Activated CD8-positive, alpha-beta memory T cell treated with anti-CD3 and anti-CD28 coated beads, Interleukin-2, amount 50 U/mL, for 48 hours (primary cell): ENCODE results near the gene ALDH1L1.

Source experiments
- DNase-seq: peaks from one replicate; pipeline ENCODE4 v3.0.0-alpha.2; 2020

The ALDH1L1 gene

DNA sequence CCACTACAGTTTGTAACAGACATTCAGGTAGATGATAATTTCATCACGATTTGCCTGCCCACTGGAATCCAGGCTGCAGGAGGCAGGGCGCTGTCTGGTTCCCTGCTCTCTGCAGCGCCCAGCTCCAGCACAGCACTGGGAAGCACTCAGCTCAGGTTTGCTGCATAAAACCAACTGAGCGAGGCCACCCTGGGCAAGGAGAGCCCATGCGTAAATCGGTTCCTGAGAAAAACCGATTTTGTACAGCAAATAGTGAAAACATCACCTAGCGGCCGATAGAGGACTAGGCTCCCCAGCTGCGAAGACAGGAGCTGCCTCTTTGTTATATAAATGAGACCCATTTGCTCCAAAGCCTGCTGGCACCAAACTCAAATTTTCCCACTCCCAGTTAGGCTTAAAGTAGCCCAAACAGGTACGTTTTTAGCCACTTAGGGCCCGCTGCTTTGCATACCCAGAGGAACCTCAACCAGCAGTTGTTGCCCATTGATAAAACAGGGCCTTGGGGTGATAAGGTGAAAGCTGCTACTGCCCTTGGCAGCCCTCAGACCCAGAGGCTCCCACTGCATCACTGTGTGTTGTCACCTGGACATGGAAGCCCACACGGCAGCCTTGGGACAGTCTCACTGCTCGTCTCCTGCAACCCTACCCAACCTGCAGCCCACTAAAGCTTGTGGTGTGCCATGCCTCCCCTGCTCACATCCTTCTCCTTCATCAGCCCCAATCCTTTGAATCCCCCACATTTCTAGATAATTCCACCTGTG is 47.5 kb downstream of the ALDH1L1 start:
- DNase-seq, result peak; percentile 34

DNA sequence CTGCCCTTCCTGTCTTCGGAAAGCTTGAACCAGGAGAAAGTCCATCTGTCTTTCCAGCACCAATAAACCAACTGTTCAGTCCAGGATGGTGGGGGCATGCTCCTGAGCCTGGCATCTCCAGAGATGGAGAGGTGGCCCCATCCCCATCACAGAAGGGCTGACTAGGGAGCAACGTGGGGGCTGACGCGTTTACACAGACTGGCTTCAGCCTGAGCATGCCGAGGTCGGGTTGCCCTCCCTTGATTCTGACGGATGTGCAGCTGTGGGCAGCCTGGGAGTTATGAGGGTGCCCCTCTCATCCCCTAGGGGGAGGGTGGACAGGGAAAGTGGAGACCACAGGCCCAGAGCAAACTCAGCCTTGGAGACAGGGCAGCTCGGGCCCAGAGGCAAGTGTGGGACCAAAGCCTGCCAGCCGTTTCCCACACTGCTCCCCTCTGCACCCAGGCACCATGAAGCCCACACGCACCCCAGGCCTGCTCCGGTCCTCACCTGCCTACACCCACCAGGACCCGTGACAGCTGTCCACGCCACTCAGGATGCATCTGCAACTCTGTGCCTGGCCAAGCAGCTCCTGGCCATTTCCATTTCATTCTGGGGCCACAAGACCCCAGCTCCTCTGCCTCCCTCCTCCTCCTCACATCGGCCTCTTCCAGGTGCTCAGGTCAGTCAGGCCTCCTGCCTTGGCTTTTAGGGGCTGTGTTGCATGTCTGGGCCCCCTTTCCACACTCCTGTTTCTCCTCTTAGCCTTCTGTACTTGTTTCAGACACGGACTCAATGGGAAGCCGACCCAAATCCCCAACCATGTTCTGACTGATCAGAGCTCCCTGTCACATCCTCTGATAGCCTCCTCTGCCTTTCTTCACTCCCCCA is 48.3 kb downstream of the ALDH1L1 start:
- peak; percentile 32 for DNase-seq

GRCh38 chr3:126130981-126131745 is 49.2 kb downstream of the ALDH1L1 start:
- peak; percentile 39 for DNase-seq

- peak; percentile 37 for DNase-seq
Measured at GRCh38 chr3:126130081-126130855, 50.1 kb downstream of the ALDH1L1 start.

DNA sequence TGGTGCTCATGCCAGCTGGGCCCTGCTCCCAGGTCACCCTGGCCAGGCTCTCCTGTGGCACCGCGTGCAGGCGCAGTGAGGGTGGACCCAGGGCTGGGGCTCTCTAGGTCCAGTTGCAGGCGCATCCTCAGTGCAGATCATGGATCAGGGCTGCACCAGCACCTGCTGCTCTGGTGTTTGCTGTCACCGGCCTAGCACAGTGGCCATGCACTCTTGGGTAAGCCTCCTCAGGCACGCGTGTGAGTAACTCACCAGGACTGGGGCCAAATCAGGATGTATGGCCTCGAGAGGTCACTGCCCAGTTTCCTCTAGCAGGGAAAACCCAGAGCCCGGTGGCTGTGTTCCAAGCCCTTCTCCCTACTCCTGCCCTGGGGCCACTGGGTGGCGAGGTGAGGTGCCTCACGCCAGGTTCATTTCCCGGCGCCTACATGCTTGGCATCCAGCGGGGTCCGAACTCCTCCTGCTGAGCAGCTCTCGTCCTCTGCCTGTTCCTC is 50.9 kb downstream of the ALDH1L1 start:
- peak; percentile 38 for DNase-seq

- peak; percentile 38 for DNase-seq
Measured at GRCh38 chr3:126128504-126129397, 51.6 kb downstream of the ALDH1L1 start.

- peak; percentile 28 for DNase-seq
Measured at GRCh38 chr3:126127904-126128303, 52.5 kb downstream of the ALDH1L1 start.

GRCh38 chr3:126127452-126127851 is 52.9 kb downstream of the ALDH1L1 start:
- DNase-seq, result no peak

DNA sequence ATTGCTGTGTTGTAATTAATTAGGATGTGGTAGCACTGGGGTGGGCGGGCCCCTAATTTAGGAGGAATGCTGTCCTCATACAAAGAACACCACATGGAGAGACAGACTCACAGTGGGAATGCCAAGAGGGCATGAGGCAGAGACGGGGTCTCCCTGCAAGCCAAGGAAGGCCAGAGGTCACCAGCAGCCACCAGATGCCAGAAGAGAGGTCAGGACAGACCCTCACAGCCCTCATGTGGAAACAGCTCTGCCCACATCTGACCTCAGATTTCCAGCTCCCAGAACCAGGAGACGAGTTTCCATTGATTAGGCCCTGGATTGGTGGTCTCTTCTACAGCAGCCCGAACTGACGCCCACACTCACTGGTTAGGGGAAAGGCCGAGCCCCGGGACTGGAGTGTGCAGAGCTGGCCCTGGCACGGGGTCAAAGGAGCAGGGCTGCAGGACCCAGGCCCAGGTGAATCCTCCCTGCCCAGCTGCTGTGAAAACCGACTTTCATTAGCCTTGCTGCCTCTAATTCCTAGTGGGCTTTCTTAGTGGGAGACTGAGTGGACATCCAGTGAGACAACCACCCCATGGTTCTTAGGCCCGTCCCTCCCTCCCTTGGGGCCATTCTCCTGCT is 53.5 kb downstream of the ALDH1L1 start:
- DNase-seq, result peak; percentile 35

DNA sequence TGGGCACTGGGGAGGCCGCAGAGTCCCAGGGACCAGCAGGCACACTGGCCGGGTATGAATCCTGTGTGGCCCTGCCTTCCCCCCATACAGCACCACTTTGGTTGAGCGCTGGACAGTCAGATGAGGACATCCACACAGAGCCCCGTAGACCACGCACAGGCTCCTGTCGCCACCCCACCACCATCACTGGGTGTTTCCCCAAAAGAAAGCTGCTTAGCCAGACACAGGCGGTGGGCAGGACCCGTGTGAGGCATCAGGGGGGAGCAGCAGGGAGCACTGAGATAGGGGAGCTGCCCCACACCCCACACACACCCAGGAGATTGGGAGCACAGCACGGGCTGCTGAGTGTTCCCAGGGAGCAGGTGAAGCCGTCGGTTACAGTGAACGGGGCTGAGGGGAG is 54.1 kb downstream of the ALDH1L1 start:
- DNase-seq, result peak; percentile 23

DNA sequence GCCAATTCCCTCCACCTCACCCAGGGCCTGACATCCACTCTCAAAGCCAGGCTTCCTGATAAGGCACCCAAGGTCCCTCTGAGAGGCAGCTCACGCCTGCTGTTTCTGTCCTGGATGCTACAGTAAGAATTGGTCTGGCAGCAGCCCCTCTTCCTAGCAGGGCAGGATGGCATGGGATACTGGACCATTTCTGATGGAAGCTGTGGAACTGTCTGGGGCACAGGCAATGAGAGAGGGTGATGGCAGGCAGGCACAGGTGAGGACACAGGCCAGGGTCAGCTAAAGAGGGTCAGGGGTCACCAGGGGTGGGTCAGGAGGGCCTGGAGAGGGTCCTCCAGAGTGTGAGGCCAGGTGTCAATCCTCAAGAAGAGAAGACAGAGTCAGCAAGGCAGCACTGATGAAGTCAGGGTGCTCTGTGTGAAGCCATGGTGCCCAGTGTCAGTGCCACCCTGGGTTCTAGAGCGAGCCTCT is 54.6 kb downstream of the ALDH1L1 start:
- DNase-seq, result peak; percentile 29

- peak; percentile 25 for DNase-seq
Measured at GRCh38 chr3:126125341-126125740, 55.0 kb downstream of the ALDH1L1 start.

DNA sequence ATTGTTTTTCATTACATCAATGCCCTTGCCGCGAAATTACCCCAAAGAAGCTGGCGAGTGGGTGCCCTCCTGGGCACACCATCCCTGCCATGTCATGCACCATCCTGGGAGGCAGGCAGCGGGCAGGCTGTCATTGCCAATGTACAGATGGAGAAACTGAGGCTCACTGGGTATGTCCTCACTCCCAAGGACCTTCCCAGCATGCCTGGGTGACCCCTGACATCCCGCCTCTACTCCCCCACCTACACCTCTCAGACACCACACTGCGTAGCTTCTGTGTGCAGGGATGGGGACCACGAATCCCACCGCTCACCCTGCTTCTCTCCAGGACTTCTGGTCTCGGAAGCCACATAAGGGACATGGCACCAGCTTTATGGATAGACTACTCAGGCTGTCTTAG is 55.5 kb downstream of the ALDH1L1 start:
- no peak for DNase-seq

DNA sequence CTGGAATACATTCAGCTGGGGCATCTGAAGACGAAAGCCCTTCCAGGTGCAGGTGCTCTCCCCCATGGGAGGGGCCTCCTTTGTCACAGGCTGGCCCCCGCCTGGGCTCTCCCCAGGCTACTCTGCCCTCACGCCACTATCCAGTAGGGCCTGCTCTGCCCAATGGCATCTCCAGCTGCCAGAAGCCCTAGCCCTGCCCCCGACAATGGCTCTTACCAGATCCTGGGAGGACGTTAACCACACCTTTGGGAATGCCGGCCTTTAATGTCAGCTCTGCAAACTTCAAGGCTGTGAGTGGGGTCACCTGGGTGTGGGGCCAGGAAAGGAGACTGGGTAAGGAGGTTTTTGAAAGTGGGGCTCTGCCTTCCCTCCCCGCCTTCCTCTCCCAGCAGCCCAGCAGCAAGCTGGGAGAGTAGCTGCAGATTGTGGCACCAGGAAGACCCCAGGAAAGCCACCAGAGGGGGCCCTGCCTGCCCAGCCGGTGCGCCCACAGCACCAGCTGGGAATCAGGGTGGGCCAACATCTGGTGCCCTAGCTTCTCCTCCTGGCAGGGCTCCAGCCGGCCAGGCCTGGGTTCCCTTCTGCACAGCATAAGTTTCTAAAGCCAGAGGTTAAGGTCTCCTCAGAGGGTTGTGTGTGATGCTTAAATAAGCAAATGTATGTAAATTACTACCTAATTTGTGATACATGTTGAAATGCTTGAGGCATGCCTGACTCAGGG is 56.1 kb downstream of the ALDH1L1 start:
- DNase-seq, result peak; percentile 15

DNA sequence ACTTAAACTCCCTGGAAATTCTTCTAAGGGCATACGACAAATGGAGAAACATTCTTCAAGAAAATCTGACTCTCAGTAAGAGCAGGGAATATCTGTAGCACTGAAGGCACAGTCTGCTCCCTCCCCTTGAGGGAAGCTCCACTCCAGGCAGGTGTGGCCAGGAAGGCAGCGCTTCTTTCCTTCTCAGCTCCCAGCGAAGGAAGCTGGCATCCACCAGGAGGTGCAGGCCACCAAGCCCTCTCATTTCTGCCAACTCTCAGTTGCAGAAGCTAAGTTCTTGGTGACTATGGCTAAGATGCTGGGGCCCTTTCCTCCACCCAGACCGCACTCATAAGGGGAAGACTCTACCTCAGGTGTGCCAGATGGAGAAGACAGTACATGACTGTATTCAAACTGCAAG is 58.8 kb downstream of the ALDH1L1 start:
- DNase-seq, result peak; percentile 13

DNA sequence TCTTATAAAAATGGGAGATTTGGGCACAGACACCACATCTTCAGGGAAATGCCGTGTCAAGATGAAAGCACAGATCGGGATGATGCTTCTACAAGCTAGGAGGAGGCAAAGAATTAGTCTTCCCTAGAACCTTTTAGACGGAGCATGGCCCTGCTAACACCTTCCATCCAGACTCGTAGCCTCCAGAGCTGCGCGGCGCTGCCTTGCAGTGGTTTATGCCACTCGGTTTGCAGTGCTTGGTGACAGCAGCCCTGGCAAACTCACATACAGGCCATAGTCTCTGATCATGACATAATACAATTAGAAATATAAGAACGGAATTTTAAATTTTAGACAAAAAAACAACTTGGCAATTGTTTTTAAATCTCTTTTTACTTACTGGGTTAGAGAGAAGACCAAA is 59.3 kb downstream of the ALDH1L1 start:
- DNase-seq, result peak; percentile 12

DNA sequence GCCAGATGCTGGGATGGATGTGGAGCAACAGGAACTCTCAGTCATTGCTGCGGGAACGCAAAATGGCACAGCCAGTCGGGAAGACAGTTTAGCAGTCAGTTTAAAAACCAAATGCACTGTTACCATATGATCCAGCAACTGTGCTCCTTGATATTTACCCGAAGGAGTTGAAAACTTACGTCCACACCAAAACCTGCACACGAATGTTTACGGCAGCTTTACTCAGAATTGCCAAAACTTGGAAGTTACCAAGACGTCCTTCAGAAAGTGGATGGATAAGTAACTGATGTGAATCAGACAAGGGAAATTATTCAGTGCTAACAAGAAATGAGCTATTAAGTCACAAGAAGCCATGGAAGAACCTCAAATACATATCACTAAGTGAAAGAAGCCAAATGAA is 60.4 kb downstream of the ALDH1L1 start:
- DNase-seq, result no peak

GRCh38 chr3:126119008-126119675 is 61.2 kb downstream of the ALDH1L1 start:
- peak; percentile 25 for DNase-seq

DNA sequence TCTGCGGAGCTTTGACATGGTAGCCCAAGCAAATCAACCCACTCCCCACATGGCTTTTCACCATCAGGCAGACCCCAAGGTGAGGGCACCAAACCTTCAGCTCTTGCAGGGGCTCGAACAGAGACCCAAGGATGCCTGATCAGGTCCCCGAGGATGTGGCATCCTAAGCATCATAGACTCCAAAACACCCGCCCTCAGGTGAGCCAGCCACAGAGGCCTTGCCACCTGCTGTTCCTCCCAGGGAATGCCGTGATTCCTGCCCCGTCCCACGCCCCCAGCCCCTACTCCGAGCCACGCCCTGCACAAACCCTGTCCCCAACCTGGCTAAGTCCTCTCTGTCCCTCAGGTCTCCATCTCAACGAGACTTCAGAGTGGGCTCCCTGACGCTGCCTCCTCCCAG is 61.8 kb downstream of the ALDH1L1 start:
- DNase-seq, result peak; percentile 13
